ENCODE measurements around the gene LRP2. TPM values are rescaled to one million over a fixed set of nuclear protein-coding genes. Genes with fewer than 3 reads are reported as not detected.
A peak's percentile ranks its signal among the peaks of the same experiment; 100 is the strongest.

LRP2 gene
- total RNA-seq, 1 donor from 2014 or later, result 29.4 TPM

DNA sequence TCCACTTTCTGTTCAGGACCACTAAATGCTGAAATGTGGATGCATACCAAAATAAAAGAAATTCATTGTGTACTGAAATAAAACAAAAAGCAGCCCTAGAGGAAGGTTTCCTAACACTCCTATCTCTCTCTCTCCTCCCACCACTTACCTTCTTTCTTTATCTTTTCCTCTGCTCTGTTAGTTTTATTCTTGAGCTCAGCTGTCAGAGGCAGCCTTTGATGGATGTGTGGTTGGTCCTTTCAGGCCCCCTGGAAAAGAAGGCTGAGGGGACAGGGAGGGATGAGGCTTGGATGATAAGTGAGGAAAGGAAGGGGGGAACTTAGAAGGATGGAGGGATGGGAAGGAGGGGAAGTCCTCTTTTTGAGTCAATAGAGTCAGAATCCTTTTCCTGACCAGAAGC is 245.3 kb downstream of the LRP2 start:
- TF ChIP-seq, protein P1, sequence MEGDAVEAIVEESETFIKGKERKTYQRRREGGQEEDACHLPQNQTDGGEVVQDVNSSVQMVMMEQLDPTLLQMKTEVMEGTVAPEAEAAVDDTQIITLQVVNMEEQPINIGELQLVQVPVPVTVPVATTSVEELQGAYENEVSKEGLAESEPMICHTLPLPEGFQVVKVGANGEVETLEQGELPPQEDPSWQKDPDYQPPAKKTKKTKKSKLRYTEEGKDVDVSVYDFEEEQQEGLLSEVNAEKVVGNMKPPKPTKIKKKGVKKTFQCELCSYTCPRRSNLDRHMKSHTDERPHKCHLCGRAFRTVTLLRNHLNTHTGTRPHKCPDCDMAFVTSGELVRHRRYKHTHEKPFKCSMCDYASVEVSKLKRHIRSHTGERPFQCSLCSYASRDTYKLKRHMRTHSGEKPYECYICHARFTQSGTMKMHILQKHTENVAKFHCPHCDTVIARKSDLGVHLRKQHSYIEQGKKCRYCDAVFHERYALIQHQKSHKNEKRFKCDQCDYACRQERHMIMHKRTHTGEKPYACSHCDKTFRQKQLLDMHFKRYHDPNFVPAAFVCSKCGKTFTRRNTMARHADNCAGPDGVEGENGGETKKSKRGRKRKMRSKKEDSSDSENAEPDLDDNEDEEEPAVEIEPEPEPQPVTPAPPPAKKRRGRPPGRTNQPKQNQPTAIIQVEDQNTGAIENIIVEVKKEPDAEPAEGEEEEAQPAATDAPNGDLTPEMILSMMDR (conservative IDR thresholded peaks at IDR 0.05), result no peak
- H3K4me3 Mint-ChIP-seq, result no peak overlapping the region
- H3K27ac Mint-ChIP-seq (ENCODE audit: unreplicated experiment), result no peak overlapping the region
- DNase-seq (ENCODE audit: low read depth, low spot score), result no peak
- H3K27me3 Mint-ChIP-seq (ENCODE audit: low read depth), result no peaks in the 10 kb centered on the region
- peaks cover 3% of the 10 kb centered on the region for H3K9me3 Mint-ChIP-seq
- peaks cover 5% of the 10 kb centered on the region for H3K36me3 Mint-ChIP-seq (ENCODE audit: low read depth)
- H3K4me1 Mint-ChIP-seq, result no peaks in the 10 kb centered on the region

DNA sequence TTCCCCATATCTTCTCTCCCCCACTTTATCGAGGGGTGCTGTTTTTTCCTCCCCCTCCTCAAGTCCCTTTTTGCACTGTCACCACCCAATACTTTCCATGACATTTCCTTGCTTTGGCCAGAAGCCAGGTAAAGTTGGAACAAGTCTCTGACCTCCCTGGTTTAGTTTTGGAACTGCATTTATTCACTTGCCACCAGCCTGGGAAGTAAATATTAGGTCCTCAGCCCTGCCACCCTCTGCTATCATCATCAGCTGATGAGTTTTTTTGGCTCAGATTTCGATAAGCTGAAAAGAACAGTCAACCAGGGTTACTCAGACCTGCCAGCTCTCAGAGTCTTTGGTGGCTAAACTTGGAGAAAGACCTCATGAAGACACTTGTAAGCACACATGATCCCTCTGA is 246.0 kb downstream of the LRP2 start:
- Mint-ChIP-seq H3K9me3 (peaks cover 3% of the 10 kb centered on the region), H3K36me3 (ENCODE audit: low read depth) (peaks cover 2% of the 10 kb centered on the region), H3K27ac (ENCODE audit: unreplicated experiment) (no peak overlapping the region), H3K4me3 (no peak overlapping the region), H3K4me1 (no peaks in the 10 kb centered on the region), H3K27me3 (ENCODE audit: low read depth) (no peaks in the 10 kb centered on the region)
- TF ChIP-seq, protein P1 (conservative IDR thresholded peaks at IDR 0.05), result no peak
- no peak for DNase-seq (ENCODE audit: low read depth, low spot score)

DNA sequence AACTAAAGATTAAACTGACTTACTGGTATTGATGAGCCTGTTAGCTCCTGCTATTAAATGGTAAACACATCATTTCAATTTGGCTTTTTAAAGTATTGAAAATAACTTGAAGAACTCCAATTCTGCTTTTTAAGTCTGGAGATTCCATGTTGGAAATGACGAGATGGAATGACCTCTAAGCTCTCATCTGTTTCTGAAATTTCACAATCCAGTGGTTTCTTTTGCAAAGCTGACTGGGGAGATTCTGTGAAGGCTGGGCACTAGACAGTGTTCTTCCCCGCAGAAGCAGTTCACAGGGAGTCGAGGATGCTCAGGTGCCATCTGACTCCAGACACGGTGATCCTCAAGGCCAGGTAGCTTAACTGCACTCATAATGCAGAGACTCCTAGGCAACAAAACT is 248.3 kb downstream of the LRP2 start:
- Mint-ChIP-seq H3K4me3 (no peak overlapping the region), H3K27me3 (ENCODE audit: low read depth) (peaks cover 7% of the 10 kb centered on the region), H3K36me3 (ENCODE audit: low read depth) (no peaks in the 10 kb centered on the region), H3K9me3 (peaks cover 3% of the 10 kb centered on the region), H3K4me1 (peaks cover 16% of the 10 kb centered on the region), H3K27ac (ENCODE audit: unreplicated experiment) (no peak overlapping the region)
- TF ChIP-seq, protein P1 (conservative IDR thresholded peaks at IDR 0.05), result no peak
- DNase-seq (ENCODE audit: low read depth, low spot score), result no peak

DNA sequence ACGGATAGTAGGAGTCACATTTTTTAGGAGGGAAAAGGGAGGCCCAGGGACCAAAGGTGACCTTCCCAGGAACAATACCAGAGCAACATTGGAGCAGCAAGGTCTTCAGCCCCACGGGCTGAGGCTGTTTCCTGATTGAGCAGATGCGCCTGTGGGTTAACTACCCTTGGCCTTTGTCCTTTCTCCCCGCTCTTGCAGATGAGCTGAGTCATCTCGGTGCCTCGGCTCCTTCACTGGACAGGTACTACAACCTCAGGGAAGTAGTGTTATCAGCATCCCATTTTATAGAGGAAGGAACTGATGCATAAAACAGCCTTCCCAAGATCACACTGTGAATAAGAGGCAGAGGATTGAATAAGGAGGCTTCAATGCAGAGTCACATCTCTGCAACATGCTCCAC is 249.5 kb downstream of the LRP2 start:
- H3K9me3 Mint-ChIP-seq, result peaks cover 3% of the 10 kb centered on the region
- DNase-seq (ENCODE audit: low read depth, low spot score), result no peak
- no peak overlapping the region for H3K27ac Mint-ChIP-seq (ENCODE audit: unreplicated experiment)
- peaks cover 7% of the 10 kb centered on the region for H3K27me3 Mint-ChIP-seq (ENCODE audit: low read depth)
- H3K4me1 Mint-ChIP-seq, result peaks cover 16% of the 10 kb centered on the region
- no peaks in the 10 kb centered on the region for H3K36me3 Mint-ChIP-seq (ENCODE audit: low read depth)
- TF ChIP-seq, protein P1 (conservative IDR thresholded peaks at IDR 0.05), result no peak
- no peak overlapping the region for H3K4me3 Mint-ChIP-seq

DNA sequence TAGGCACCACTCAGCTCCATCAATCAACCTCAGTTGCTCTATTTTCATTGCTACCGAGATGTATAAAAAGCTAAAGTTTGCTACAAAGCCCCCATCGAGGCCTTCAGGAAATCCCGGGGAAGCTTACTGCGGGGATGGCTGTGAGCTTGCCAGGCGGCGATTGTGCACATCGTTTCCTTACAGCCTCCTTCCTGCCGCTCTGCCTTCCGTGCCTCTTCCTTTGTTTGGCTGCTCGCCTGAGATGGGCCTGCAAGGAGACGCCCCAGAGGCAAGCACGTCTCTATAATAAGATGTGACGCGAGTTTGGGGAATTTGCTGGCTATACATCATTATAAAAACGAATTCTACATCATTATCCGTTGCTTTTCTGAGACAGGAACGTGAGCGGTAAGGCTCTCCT is 251.4 kb downstream of the LRP2 start:
- Mint-ChIP-seq H3K27ac (ENCODE audit: unreplicated experiment) (peak overlapping the region; percentile 69), H3K36me3 (ENCODE audit: low read depth) (no peaks in the 10 kb centered on the region), H3K4me1 (peaks cover 16% of the 10 kb centered on the region), H3K27me3 (ENCODE audit: low read depth) (peaks cover 7% of the 10 kb centered on the region), H3K4me3 (no peak overlapping the region), H3K9me3 (peaks cover 3% of the 10 kb centered on the region)
- TF ChIP-seq, protein P1 (conservative IDR thresholded peaks at IDR 0.05), result no peak
- no peak for DNase-seq (ENCODE audit: low read depth, low spot score)

DNA sequence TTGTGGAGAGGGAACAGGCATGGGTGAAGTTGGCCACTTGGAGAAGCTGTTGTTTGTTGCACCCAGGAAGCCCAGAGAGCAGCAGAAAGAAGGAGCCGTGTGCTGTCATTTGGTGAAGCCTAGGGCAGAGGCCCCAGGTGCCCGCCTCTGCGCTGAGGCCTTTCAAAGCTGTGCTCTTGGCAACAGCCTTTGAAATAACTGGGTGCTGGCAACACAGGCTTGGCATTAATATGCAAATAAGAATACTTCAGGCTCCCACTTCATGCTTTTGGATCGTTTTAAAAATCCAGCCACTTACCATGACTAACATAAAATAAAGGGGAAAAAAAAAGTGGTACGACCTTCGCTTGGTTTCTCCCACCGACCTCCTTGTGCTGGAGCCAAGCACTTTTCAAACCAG is 251.9 kb downstream of the LRP2 start:
- no peak for DNase-seq (ENCODE audit: low read depth, low spot score)
- Mint-ChIP-seq H3K36me3 (ENCODE audit: low read depth) (no peaks in the 10 kb centered on the region), H3K4me1 (peaks cover 16% of the 10 kb centered on the region), H3K27me3 (ENCODE audit: low read depth) (peaks cover 7% of the 10 kb centered on the region), H3K4me3 (no peak overlapping the region), H3K27ac (ENCODE audit: unreplicated experiment) (no peak overlapping the region), H3K9me3 (peaks cover 3% of the 10 kb centered on the region)
- TF ChIP-seq, protein P1 (conservative IDR thresholded peaks at IDR 0.05), result no peak
